ENCODE results near the gene P2RY4.
"Not testable (repeated sequence)": the region's sequence is repeated elsewhere in the genome, so short reads cannot be mapped to it uniquely, and the experiment has no call there.

P2RY4 gene

GRCh38 chrX:70243601-70244000, 16.4 kb downstream of the P2RY4 start:
- not testable (repeated sequence) for DNase-seq (ENCODE audit: low read depth)

GRCh38 chrX:70241501-70241900, 18.5 kb downstream of the P2RY4 start:
- DNase-seq (ENCODE audit: low read depth), result no peak

GRCh38 chrX:70240751-70241150, 19.3 kb downstream of the P2RY4 start:
- no peak for DNase-seq (ENCODE audit: low read depth)

GRCh38 chrX:70234355-70234754, 25.6 kb downstream of the P2RY4 start, which contains the start of gene AWAT1:
AWAT1 (plus strand) TSS chrX:70234655; CDS start chrX:70234696, 41 bp downstream.
- no peak for DNase-seq (ENCODE audit: low read depth)

- no peak for DNase-seq (ENCODE audit: low read depth)
Measured at GRCh38 chrX:70231666-70232065, 28.3 kb downstream of the P2RY4 start.

GRCh38 chrX:70226687-70227086, 33.3 kb downstream of the P2RY4 start:
- no peak for DNase-seq (ENCODE audit: low read depth)

GRCh38 chrX:70226048-70226447, 34.0 kb downstream of the P2RY4 start:
- DNase-seq (ENCODE audit: low read depth), result no peak

GRCh38 chrX:70219938-70220764, 39.9 kb downstream of the P2RY4 start:
- DNase-seq (ENCODE audit: low read depth), result no peak

- not testable (repeated sequence) for DNase-seq (ENCODE audit: low read depth)
Measured at GRCh38 chrX:70209570-70209969, 50.4 kb downstream of the P2RY4 start.

- no peak for DNase-seq (ENCODE audit: low read depth)
Measured at GRCh38 chrX:70208479-70208878, 51.5 kb downstream of the P2RY4 start.
